Esophagus muscularis mucosa (tissue), 4 donors: ENCODE data around the gene RNF130. TPM values are rescaled to one million over a fixed set of nuclear protein-coding genes. Genes with fewer than 3 reads are reported as not detected.

Experiments
- DNase-seq: peaks from one replicate; pipeline ENCODE4 v3.0.0-alpha.2; 2017; ENCODE audit errors: extremely low spot score
- H3K27ac ChIP-seq, 4 donors: fragments of 200-600 bp; sonication (generic); replicated peaks in 1 of 4; 1 replicate in 3 of 4; 2 replicates in 1 of 4; pipeline ENCODE4 v1.5.1; 2016 to 2019; ENCODE audit warnings: mild to moderate bottlenecking in 1 of 4
- H3K27me3 ChIP-seq, 4 donors: fragments of 200-600 bp; sonication (generic); one replicate each; pipeline versions ENCODE4 v1.5.1 to v1.6.0; 2016 to 2019
- H3K36me3 ChIP-seq, 4 donors: fragments of 200-600 bp; sonication (generic); one replicate each; pipeline ENCODE4 v1.5.1; 2016 to 2019
- H3K4me1 ChIP-seq, 4 donors: fragments of 200-600 bp; sonication (generic); one replicate each; pipeline ENCODE4 v1.5.1; 2016 to 2019
- H3K4me3 ChIP-seq, 4 donors: fragments of 200-600 bp; sonication (generic); 1 replicate in 2 of 4; 2 replicates in 2 of 4; pipeline ENCODE4 v1.5.1; 2016 to 2019; ENCODE audit warnings: mild to moderate bottlenecking in 4 of 4, moderate library complexity in 1 of 4
- H3K9me3 ChIP-seq, 4 donors: fragments of 200-600 bp; sonication (generic); 1 replicate in 3 of 4; 2 replicates in 1 of 4; pipeline ENCODE4 v1.5.1; 2016 to 2019
- EP300 ChIP-seq: sonication (generic); formaldehyde crosslinking; IDR thresholded peaks from one replicate; pipeline ENCODE4 v1.6.1; 2017; ENCODE audit warnings: antibody characterized with exemption
- POLR2A ChIP-seq: fragments of 450-650 bp; IDR thresholded peaks from one replicate; pipeline ENCODE4 v1.6.1; 2017; ENCODE audit warnings: antibody characterized with exemption, moderate library complexity, mild to moderate bottlenecking, low read depth
- POLR2AphosphoS5 ChIP-seq, 2 donors: sonication (generic); formaldehyde crosslinking; IDR thresholded peaks; one replicate each; pipeline ENCODE4 v1.6.1; 2017; ENCODE audit warnings: antibody characterized with exemption in 2 of 2
- WGBS: methylation state at CpG from one replicate; pipeline ENCODE4 v1.1.5; 2018; 5-methylcytosine and 5-hydroxymethylcytosine counted together
- intact Hi-C: fragments of 100-400 bp; cut with DNase I; formaldehyde crosslinking; loops from one replicate; pipeline ENCODE4 v1.15.1; 2023
- total RNA-seq, 4 donors: library from RNA; depleted of rRNA; stranded (reverse); fragments of >200 nt; gene quantifications; one replicate each; pipeline versions ENCODE4 v1.1.0 to v1.2.1, GENCODE V29; 2016
- TF ChIP-seq, protein P1 (sequence below), 3 experiments: fragments of 200-600 bp in 2 of 3; fragments of 450-650 bp in 1 of 3; sonication (generic) in 2 of 3; IDR thresholded peaks; one replicate each; pipeline ENCODE4 v1.5.1; 2017 to 2019; ENCODE audit warnings: antibody characterized with exemption in 3 of 3, mild to moderate bottlenecking in 2 of 3, moderate library complexity in 1 of 3

RNF130 gene
- total RNA-seq, 4 donors from 2014 or later: 98.4 to 136 (median 108) TPM

DNA sequence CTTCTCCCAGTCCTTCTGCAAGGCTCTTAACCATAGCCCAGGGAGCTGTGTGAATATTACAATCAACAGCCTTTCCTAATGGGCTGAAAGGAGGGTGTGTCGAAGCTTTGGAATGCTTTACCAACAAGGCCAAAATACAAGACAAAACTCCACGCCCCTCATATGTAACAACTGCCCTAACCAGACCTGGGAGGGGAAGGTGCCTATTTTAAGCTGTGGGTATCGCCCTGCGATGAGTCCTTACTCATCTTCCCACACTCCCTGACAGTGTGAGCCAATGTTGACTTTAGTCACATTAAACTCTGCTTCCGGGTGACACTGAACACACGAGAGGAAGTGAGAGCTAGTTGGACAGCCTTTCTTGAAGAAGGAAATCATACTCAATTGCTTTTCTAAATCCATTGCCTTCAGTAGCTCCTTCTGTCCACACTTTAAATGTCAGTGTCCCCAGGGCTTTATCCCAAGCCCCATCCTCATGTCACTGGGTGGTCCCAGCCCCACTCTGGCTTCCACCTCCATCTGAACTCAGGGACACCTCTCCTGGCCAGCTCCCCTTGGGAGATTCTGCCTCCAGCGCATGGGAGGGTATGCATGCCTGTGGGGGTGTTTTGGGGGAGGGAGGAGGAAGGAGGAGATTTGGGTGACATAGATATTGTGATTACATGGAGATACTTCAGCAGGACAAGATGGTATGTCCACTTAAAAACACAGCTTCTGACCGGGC lies 157.4 kb downstream of the RNF130 start:
- H3K36me3 ChIP-seq: no peaks in the 10 kb centered on the region
- no peaks in the 10 kb centered on the region for H3K27me3 ChIP-seq
- no peaks in the 10 kb centered on the region for H3K4me1 ChIP-seq
- H3K4me3 ChIP-seq: no peak overlapping the region
- 54% methylated on average over 8 of the region's 8 CpGs for WGBS
- intact Hi-C loops: no loop called here
- H3K27ac ChIP-seq: no peak overlapping the region
- no peak for DNase-seq
- no peaks in the 10 kb centered on the region for H3K9me3 ChIP-seq
- TF ChIP-seq EP300 (no peak), POLR2AphosphoS5 (IDR thresholded peaks at IDR 0.05) (no peak), POLR2A (no peak)
- TF ChIP-seq, protein P1, sequence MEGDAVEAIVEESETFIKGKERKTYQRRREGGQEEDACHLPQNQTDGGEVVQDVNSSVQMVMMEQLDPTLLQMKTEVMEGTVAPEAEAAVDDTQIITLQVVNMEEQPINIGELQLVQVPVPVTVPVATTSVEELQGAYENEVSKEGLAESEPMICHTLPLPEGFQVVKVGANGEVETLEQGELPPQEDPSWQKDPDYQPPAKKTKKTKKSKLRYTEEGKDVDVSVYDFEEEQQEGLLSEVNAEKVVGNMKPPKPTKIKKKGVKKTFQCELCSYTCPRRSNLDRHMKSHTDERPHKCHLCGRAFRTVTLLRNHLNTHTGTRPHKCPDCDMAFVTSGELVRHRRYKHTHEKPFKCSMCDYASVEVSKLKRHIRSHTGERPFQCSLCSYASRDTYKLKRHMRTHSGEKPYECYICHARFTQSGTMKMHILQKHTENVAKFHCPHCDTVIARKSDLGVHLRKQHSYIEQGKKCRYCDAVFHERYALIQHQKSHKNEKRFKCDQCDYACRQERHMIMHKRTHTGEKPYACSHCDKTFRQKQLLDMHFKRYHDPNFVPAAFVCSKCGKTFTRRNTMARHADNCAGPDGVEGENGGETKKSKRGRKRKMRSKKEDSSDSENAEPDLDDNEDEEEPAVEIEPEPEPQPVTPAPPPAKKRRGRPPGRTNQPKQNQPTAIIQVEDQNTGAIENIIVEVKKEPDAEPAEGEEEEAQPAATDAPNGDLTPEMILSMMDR (IDR thresholded peaks at IDR 0.05): no peak

DNA sequence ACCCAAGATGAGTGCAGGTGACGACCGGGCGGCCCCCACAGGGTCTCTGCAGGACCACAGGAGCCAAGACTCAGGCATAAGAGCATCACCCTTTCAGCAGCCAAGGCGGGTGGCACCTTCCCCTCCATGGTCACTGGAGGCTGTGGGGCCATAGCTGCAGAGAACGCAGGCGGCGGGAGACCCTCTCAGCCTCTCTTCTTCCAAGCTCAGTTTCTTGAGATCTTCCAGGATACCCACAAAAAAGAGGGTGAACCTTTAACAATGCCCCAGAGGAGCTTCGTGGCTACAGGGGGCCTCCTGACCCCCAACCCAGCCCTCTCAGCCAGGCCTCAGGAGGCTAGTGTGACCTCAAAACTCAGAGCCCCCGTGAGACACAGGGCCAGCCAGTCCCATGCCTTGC lies 158.1 kb downstream of the RNF130 start:
- intact Hi-C loops: no loop called here
- DNase-seq: no peak
- H3K36me3 ChIP-seq: no peaks in the 10 kb centered on the region
- TF ChIP-seq POLR2A: no peak
- no peak for TF ChIP-seq POLR2AphosphoS5 (IDR thresholded peaks at IDR 0.05)
- TF ChIP-seq, protein P1 (IDR thresholded peaks at IDR 0.05): no peak
- TF ChIP-seq EP300: no peak
- 89% methylated on average over 9 of the region's 9 CpGs for WGBS
- H3K27ac ChIP-seq: no peak overlapping the region
- no peaks in the 10 kb centered on the region for H3K9me3 ChIP-seq
- H3K4me3 ChIP-seq: no peak overlapping the region
- H3K27me3 ChIP-seq: no peaks in the 10 kb centered on the region
- H3K4me1 ChIP-seq: peaks cover 3 to 5% (median 3%) of the 10 kb centered on the region in 4 donors

DNA sequence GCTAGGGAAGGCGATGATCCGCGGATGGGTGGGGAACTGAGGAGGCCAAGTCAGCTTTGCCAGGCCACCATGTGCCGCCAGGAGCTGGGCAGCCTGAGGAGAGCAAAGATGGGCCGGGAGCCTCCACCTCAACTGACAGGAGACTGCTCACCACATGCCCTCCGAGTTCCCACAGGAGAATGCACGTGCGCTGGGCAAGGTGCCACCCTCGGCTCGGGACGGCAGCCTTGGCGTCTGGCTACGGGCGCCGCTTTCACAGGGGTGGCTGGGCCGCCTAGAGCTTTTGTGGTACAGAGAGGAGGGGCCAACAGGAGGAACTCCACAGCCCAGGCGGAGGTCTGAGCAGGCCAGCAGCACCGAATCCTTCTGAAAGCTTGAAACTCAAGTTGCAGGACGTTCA lies 158.6 kb downstream of the RNF130 start:
- Histone ChIP-seq H3K36me3 (no peaks in the 10 kb centered on the region), H3K9me3 (no peaks in the 10 kb centered on the region), H3K27me3 (no peaks in the 10 kb centered on the region), H3K27ac (no peak overlapping the region), H3K4me1 (peaks cover 8 to 10% (median 9%) of the 10 kb centered on the region in 4 donors), H3K4me3 (no peak overlapping the region)
- WGBS: 79% methylated on average over 19 of the region's 19 CpGs
- no peak for DNase-seq
- no peak for TF ChIP-seq POLR2A
- TF ChIP-seq, protein P1 (IDR thresholded peaks at IDR 0.05): no peak
- intact Hi-C loops: no loop called here

DNA sequence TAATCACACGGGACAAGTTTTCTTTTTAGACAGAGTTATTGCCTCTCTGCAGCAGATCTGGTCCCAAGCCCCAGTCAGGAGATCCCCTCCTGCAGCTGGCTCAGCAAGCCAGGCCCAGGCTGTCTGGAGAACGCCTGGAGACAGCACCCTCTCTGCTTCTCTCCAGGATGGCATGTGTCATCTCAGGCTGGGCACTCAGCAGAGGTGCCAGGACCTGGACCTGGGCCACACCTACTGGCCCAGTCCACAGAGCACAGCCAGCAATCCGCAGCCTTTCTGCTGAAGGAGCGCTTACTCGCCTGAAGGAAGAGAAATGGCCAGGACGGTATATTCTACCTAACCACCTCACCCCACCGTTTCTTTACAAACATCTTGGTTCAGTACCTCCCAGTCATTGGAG lies 159.2 kb downstream of the RNF130 start:
- Histone ChIP-seq H3K9me3 (no peaks in the 10 kb centered on the region), H3K27ac (no peak overlapping the region), H3K4me3 (no peak overlapping the region), H3K36me3 (no peaks in the 10 kb centered on the region), H3K4me1 (peaks cover 9 to 11% (median 10%) of the 10 kb centered on the region in 4 donors), H3K27me3 (no peaks in the 10 kb centered on the region)
- no peak for DNase-seq
- 90% methylated on average over 7 of the region's 7 CpGs for WGBS
- intact Hi-C loops: no loop called here
- TF ChIP-seq EP300: no peak
- TF ChIP-seq POLR2AphosphoS5 (IDR thresholded peaks at IDR 0.05): no peak
- TF ChIP-seq POLR2A: no peak
- TF ChIP-seq, protein P1 (IDR thresholded peaks at IDR 0.05): no peak

DNA sequence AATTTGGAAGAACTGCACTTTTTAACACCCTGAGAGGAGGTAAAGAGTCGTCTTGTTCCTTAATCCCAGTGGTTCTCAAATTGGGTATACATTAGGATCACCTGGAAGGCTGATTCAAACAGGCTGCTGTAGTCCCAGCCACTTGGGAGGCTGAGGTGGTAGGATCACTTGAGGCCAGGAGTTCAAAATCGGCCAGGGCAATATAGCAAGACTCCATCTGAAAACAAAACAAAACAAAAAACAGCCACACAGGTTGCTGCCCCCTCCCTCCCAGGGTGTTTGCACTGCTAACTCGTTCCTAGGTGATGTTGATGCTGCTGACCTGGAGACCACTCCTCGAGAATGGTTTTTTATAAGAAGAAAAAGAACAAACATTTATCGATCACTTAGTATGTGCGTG lies 162.3 kb downstream of the RNF130 start:
- H3K36me3 ChIP-seq: peaks cover 0 to 11% (median 6%) of the 10 kb centered on the region in 4 donors
- intact Hi-C loops: loop anchor here (5.0 to 10.0 kb wide), 3 partner anchors 47 to 166 kb away; partner anchors contain the start of gene RNF130
- no peak overlapping the region for H3K4me3 ChIP-seq
- H3K4me1 ChIP-seq: peaks cover 18 to 27% (median 22%) of the 10 kb centered on the region in 4 donors
- H3K27me3 ChIP-seq: no peaks in the 10 kb centered on the region
- H3K27ac ChIP-seq: no peak overlapping the region
- no peak for DNase-seq
- WGBS: 95% methylated on average over 6 of the region's 6 CpGs
- TF ChIP-seq, protein P1 (IDR thresholded peaks at IDR 0.05): no peak
- no peak for TF ChIP-seq POLR2A
- no peak for TF ChIP-seq EP300
- TF ChIP-seq POLR2AphosphoS5 (IDR thresholded peaks at IDR 0.05): no peak
- no peaks in the 10 kb centered on the region for H3K9me3 ChIP-seq
